A549 (cell line): ENCODE data around the gene ANKRD13C. TPM values are rescaled to one million over a fixed set of nuclear protein-coding genes. Genes with fewer than 3 reads are reported as not detected.

Experiments
- ATAC-seq, 2 experiments: fragments of 200-7000 bp in 1 of 2; fragments of >200 bp in 1 of 2; cut with Nextera tagmentation in 1 of 2; cut with Tn5 transposase in 1 of 2; 3 replicates each; pipeline versions ENCODE4 v1.8.0 to v1.9.1; 2018 to 2020; ENCODE audit warnings: mild to moderate bottlenecking in 1 of 2, moderate library complexity in 1 of 2
- CTCF ChIA-PET: fragments of 300-600 bp; sonication (Branson Sonifier 250); formaldehyde crosslinking; extraction: SDS; loops from one replicate; lab custom pipeline; 2021; ENCODE audit warnings: antibody characterized with exemption, inconsistent platforms; lab: Yijun Ruan, JAX
- POLR2A ChIA-PET: fragments of 350-600 bp; formaldehyde crosslinking; extraction: SDS; loops from one replicate; lab custom pipeline; 2021; ENCODE audit warnings: antibody characterized with exemption, inconsistent platforms; lab: Yijun Ruan, JAX
- DNase-seq, 2 experiments: peaks; one replicate each; pipeline versions ENCODE4 v3.0.0 to v3.0.0-alpha.2; 2011 to 2016; ENCODE audit warnings: low read depth in 1 of 2, low spot score in 1 of 2
- FAIRE-seq: peaks from 2 replicates; lab custom pipeline; 2011; peaks lifted over from hg19 to GRCh38; lab: Jason Lieb, UNC
- H3K27ac ChIP-seq, 2 experiments: fragments of >200 bp; sonication (Bioruptor Twin); formaldehyde crosslinking; 3 replicates each; pipeline ENCODE4 v1.5.1; 2016 to 2017
- H3K4me1 ChIP-seq: fragments of >200 bp; sonication (Bioruptor Twin); formaldehyde crosslinking; 3 replicates; pipeline ENCODE4 v1.6.1; 2016
- H3K4me2 ChIP-seq: fragments of >200 bp; sonication (Bioruptor Twin); formaldehyde crosslinking; 3 replicates; pipeline ENCODE4 v1.6.1; 2016
- H3K4me3 ChIP-seq: fragments of >200 bp; sonication (Bioruptor Twin); formaldehyde crosslinking; 3 replicates; pipeline ENCODE4 v1.5.1; 2016
- H3K9me3 ChIP-seq: fragments of >200 bp; sonication (Bioruptor Twin); formaldehyde crosslinking; 3 replicates; pipeline ENCODE4 v1.6.1; 2016
- BHLHE40 ChIP-seq: IDR thresholded peaks from 2 replicates; pipeline ENCODE4 v1.6.1; 2012; ENCODE audit warnings: low read depth, low read length, inconsistent platforms
- CBX2 ChIP-seq: fragments of 200-600 bp; sonication (generic); IDR thresholded peaks from 2 replicates; pipeline ENCODE4 v1.6.1; 2016; ENCODE audit warnings: low read depth, mild to moderate bottlenecking, borderline replicate concordance
- CHD2 ChIP-seq: fragments of 150-350 bp; IDR thresholded peaks from 2 replicates; pipeline ENCODE4 v1.6.1; 2014; ENCODE audit warnings: low read length; ENCODE audit not compliant: partially characterized antibody
- CHD4 ChIP-seq: fragments of 200-600 bp; sonication (generic); IDR thresholded peaks from 2 replicates; pipeline ENCODE4 v1.6.1; 2016; ENCODE audit warnings: antibody characterized with exemption, mild to moderate bottlenecking, borderline replicate concordance
- ESRRA ChIP-seq: fragments of 150-350 bp; IDR thresholded peaks from 2 replicates; pipeline ENCODE4 v1.6.1; 2014; ENCODE audit warnings: mild to moderate bottlenecking, low read length, borderline replicate concordance
- FOXS1 ChIP-seq: fragments of 250-450 bp; sonication (Bioruptor Pico); IDR thresholded peaks from 2 replicates; pipeline ENCODE4 v1.5.0; 2020; ENCODE audit warnings: mild to moderate bottlenecking, moderate library complexity
- HOXB5 ChIP-seq: fragments of 250-450 bp; sonication (Bioruptor Pico); IDR thresholded peaks from 2 replicates; pipeline ENCODE4 v1.5.0; 2020; ENCODE audit warnings: mild to moderate bottlenecking, moderate library complexity
- JUN ChIP-seq, 2 experiments: fragments of >200 bp; sonication (Bioruptor Twin); formaldehyde crosslinking; IDR thresholded peaks; 2 replicates in 1 of 2; 3 replicates in 1 of 2; pipeline ENCODE4 v1.6.1; 2016 to 2017
- MAFK ChIP-seq: fragments of 450-650 bp; IDR thresholded peaks from 2 replicates; pipeline ENCODE4 v1.6.1; 2014; ENCODE audit not compliant: partially characterized antibody
- NR3C1 ChIP-seq: fragments of >200 bp; sonication (Bioruptor Twin); formaldehyde crosslinking; IDR thresholded peaks from 3 replicates; pipeline ENCODE4 v1.6.1; 2017
- PHF8 ChIP-seq: fragments of 200-600 bp; sonication (generic); IDR thresholded peaks from 2 replicates; pipeline ENCODE4 v1.6.1; 2016; ENCODE audit warnings: low read depth, mild to moderate bottlenecking, antibody characterized with exemption, moderate library complexity, borderline replicate concordance
- SMC3 ChIP-seq: fragments of >200 bp; sonication (Bioruptor Twin); formaldehyde crosslinking; IDR thresholded peaks from 3 replicates; pipeline ENCODE4 v1.6.1; 2018; ENCODE audit warnings: inconsistent platforms
- TFCP2L1 ChIP-seq: fragments of 250-450 bp; sonication (Bioruptor Pico); IDR thresholded peaks from 2 replicates; pipeline ENCODE4 v1.5.0; 2021; ENCODE audit warnings: mild to moderate bottlenecking
- TP53 ChIP-seq: fragments of 250-450 bp; sonication (Bioruptor Pico); IDR thresholded peaks from 2 replicates; pipeline ENCODE4 v1.5.0; 2021; ENCODE audit warnings: mild to moderate bottlenecking, moderate library complexity
- ZFP36 ChIP-seq: fragments of 450-650 bp; IDR thresholded peaks from 2 replicates; pipeline ENCODE4 v1.6.1; 2014; ENCODE audit warnings: borderline replicate concordance; ENCODE audit not compliant: partially characterized antibody
- ZNF302 ChIP-seq: fragments of 250-450 bp; sonication (Bioruptor Pico); IDR thresholded peaks from 2 replicates; pipeline ENCODE4 v1.9.0; 2021; ENCODE audit warnings: inconsistent platforms, mild to moderate bottlenecking, moderate library complexity
- WGBS: methylation state at CpG from one replicate; pipeline ENCODE4 v1.1.6; 2017; ENCODE audit errors: missing lambda C conversion rate; 5-methylcytosine and 5-hydroxymethylcytosine counted together
- polyA plus RNA-seq, 4 experiments: library from polyadenylated mRNA; depleted of rRNA in 3 of 4; stranded (reverse); fragments of >200 nt; fragmentation: RNase III in 1 of 4; extraction: RNeasy Plus Mini Kit Qiagen cat#74134 plus additional on column Dnase treatment in 1 of 4; gene quantifications; 2 replicates in 3 of 4; 3 replicates in 1 of 4; pipeline ENCODE4 v1.2.3, GENCODE V29; 2011 to 2017
- TF ChIP-seq, protein P1 (sequence below): IDR thresholded peaks from 2 replicates; pipeline ENCODE4 v1.6.1; 2012
- TF ChIP-seq, protein P2 (sequence below): fragments of 250-450 bp; sonication (Bioruptor Pico); IDR thresholded peaks from 2 replicates; pipeline ENCODE4 v1.5.0; 2020; ENCODE audit warnings: low read depth, mild to moderate bottlenecking, moderate library complexity
- TF ChIP-seq, protein P3 (sequence below): fragments of >200 bp; sonication (Bioruptor Twin); formaldehyde crosslinking; IDR thresholded peaks from 3 replicates; pipeline ENCODE4 v1.5.1; 2016
- TF ChIP-seq, protein P4 (sequence below): fragments of >200 bp; sonication (Bioruptor Twin); formaldehyde crosslinking; IDR thresholded peaks from 3 replicates; pipeline ENCODE4 v1.6.1; 2016
- TF ChIP-seq, protein P5 (sequence below): fragments of 200-600 bp; sonication (generic); IDR thresholded peaks from 2 replicates; pipeline ENCODE4 v1.6.1; 2016; ENCODE audit warnings: antibody characterized with exemption, mild to moderate bottlenecking, moderate library complexity
- TF ChIP-seq, protein P6 (sequence below): fragments of 150-350 bp; IDR thresholded peaks from 2 replicates; pipeline ENCODE4 v1.6.1; 2014; ENCODE audit warnings: low read depth, mild to moderate bottlenecking, low read length

The ANKRD13C gene
- polyA plus RNA-seq, 2 of the 4 experiments (the other 2 are of a cell fraction) = 8.1 to 12.5 TPM

DNA sequence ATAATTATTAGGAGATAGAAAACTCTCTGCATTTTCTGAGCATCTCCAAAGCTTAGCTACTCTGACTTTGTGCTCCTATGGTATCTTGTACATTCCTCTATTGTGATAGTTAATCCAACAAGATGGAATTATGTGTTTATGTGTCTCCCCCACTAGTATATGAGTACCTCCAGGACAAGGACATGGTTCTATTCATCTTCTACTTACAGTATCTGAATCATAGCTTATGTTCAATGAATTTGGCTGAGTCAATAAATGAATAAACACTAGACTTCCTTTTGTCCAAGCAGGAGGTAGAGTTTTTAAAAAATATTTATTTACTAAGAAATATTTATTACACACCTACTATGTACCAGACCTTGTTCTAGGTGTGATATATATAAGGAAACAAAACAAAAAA is 38.1 kb upstream of the ANKRD13C start:
- Histone ChIP-seq H3K27ac (no peak overlapping the region), H3K4me3 (no peak overlapping the region), H3K9me3 (no peaks in the 10 kb centered on the region), H3K4me2 (no peak overlapping the region), H3K4me1 (no peaks in the 10 kb centered on the region)
- TF ChIP-seq JUN (IDR thresholded peaks at IDR 0.05) (no peak), CHD2 (no peak), ZNF302 (no peak), TFCP2L1 (CRISPR knock-in tag) (no peak), NR3C1 (no peak), PHF8 (no peak), ESRRA (no peak), MAFK (no peak), FOXS1 (CRISPR knock-in tag) (no peak), SMC3 (no peak), CBX2 (no peak), TP53 (CRISPR knock-in tag) (no peak)
- FAIRE-seq (no peak), ATAC-seq (no peak), DNase-seq (no peak)
- POLR2A ChIA-PET = no interaction called here
- CTCF ChIA-PET = no interaction called here

DNA sequence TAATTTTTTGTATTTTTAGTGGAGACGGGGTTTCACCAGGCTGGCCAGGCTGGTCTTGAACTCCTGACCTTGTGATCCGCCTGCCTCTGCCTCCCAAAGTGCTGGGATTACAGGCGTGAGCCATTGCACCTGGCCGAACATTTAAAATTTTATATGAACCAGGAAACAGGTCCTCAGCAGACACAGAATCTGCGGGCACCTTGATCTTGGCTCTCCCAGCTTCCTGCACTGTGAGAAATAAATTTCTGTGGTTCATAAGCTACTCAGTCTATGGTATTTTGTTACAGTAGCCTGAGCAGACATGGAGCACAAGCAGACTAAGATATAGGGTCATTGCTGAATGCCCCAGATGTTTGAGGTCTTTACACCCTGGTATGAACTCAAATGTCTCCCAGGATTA is 33.0 kb upstream of the ANKRD13C start:
- ChIA-PET POLR2A (interaction anchor here (1.0 kb wide), 1 partner anchor 23 kb away, joined by 3 read pairs; the partner anchor contains the start of gene CTH), CTCF (interaction anchor here (0.9 kb wide), 1 partner anchor 23 kb away, joined by 3 read pairs; the partner anchor contains the start of gene CTH)
- no peaks in the 10 kb centered on the region for H3K4me1 ChIP-seq
- no peaks in the 10 kb centered on the region for H3K9me3 ChIP-seq
- no peak for DNase-seq
- H3K4me3 ChIP-seq = no peak overlapping the region
- ATAC-seq = no peak
- FAIRE-seq = no peak
- WGBS = 61% methylated on average over 4 of the region's 5 CpGs
- TF ChIP-seq, protein P1, sequence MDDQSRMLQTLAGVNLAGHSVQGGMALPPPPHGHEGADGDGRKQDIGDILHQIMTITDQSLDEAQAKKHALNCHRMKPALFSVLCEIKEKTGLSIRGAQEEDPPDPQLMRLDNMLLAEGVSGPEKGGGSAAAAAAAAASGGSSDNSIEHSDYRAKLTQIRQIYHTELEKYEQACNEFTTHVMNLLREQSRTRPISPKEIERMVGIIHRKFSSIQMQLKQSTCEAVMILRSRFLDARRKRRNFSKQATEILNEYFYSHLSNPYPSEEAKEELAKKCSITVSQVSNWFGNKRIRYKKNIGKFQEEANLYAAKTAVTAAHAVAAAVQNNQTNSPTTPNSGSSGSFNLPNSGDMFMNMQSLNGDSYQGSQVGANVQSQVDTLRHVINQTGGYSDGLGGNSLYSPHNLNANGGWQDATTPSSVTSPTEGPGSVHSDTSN = no peak
- TF ChIP-seq, protein P2, sequence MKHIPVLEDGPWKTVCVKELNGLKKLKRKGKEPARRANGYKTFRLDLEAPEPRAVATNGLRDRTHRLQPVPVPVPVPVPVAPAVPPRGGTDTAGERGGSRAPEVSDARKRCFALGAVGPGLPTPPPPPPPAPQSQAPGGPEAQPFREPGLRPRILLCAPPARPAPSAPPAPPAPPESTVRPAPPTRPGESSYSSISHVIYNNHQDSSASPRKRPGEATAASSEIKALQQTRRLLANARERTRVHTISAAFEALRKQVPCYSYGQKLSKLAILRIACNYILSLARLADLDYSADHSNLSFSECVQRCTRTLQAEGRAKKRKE = no peak
- TF ChIP-seq, protein P3, sequence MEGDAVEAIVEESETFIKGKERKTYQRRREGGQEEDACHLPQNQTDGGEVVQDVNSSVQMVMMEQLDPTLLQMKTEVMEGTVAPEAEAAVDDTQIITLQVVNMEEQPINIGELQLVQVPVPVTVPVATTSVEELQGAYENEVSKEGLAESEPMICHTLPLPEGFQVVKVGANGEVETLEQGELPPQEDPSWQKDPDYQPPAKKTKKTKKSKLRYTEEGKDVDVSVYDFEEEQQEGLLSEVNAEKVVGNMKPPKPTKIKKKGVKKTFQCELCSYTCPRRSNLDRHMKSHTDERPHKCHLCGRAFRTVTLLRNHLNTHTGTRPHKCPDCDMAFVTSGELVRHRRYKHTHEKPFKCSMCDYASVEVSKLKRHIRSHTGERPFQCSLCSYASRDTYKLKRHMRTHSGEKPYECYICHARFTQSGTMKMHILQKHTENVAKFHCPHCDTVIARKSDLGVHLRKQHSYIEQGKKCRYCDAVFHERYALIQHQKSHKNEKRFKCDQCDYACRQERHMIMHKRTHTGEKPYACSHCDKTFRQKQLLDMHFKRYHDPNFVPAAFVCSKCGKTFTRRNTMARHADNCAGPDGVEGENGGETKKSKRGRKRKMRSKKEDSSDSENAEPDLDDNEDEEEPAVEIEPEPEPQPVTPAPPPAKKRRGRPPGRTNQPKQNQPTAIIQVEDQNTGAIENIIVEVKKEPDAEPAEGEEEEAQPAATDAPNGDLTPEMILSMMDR = no peak
- no peak for TF ChIP-seq MAFK
- no peak overlapping the region for H3K4me2 ChIP-seq
- H3K27ac ChIP-seq = no peak overlapping the region

DNA sequence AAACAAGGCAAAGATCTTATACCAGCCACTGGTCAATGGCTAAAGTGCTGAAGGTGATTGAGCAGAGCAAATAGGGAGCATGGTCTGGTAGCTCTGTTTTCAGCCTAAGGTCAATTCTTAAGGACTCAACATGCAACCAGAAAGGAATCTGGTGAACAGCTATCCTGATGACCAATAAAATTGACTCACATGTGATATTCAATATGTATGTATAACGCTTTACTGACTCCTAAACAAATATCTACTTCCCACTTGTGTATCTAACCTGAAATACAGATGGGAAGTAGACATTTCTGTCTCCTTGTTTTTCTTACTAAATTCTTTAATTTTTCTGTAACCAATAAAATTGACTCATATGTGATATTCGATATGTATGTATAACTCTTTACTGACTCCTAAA is 31.6 kb upstream of the ANKRD13C start:
- no peak for DNase-seq
- Histone ChIP-seq H3K9me3 (no peaks in the 10 kb centered on the region), H3K4me2 (no peak overlapping the region), H3K27ac (no peak overlapping the region), H3K4me3 (no peak overlapping the region), H3K4me1 (no peaks in the 10 kb centered on the region)
- no peak for TF ChIP-seq HOXB5
- ChIA-PET CTCF (no interaction called here), POLR2A (no interaction called here)
- FAIRE-seq = no peak
- ATAC-seq = no peak
- 62% methylated on average over 2 of the region's 2 CpGs for WGBS

DNA sequence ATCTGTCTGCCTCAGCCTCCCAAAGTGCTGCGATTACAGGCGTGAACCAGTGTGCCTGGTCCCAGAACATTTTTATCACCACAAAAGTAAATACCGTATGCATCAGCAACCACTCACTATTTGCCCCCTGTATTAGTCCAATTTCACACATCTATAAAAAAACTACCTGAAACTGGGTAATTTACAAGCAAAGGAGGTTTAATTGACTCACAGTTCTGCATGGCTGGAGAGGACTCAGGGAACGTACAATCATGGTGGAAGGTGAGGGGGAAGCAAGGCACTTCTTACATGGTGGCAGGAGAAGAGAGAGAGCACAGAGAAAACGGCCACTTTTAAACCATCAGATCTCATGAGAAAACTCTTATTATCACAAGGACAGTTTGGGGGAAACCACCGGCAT is 31.0 kb upstream of the ANKRD13C start:
- DNase-seq (no peak), FAIRE-seq (no peak), ATAC-seq (no peak)
- CTCF ChIA-PET = no interaction called here
- Histone ChIP-seq H3K9me3 (no peaks in the 10 kb centered on the region), H3K4me3 (no peak overlapping the region), H3K4me1 (no peaks in the 10 kb centered on the region), H3K27ac (no peak overlapping the region), H3K4me2 (no peak overlapping the region)
- WGBS = 67% methylated on average over 6 of the region's 6 CpGs
- POLR2A ChIA-PET = no interaction called here
- no peak for TF ChIP-seq BHLHE40
- TF ChIP-seq, protein P4, sequence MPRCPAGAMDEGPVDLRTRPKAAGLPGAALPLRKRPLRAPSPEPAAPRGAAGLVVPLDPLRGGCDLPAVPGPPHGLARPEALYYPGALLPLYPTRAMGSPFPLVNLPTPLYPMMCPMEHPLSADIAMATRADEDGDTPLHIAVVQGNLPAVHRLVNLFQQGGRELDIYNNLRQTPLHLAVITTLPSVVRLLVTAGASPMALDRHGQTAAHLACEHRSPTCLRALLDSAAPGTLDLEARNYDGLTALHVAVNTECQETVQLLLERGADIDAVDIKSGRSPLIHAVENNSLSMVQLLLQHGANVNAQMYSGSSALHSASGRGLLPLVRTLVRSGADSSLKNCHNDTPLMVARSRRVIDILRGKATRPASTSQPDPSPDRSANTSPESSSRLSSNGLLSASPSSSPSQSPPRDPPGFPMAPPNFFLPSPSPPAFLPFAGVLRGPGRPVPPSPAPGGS = no peak
- TF ChIP-seq CHD4 = no peak
- TF ChIP-seq, protein P5, sequence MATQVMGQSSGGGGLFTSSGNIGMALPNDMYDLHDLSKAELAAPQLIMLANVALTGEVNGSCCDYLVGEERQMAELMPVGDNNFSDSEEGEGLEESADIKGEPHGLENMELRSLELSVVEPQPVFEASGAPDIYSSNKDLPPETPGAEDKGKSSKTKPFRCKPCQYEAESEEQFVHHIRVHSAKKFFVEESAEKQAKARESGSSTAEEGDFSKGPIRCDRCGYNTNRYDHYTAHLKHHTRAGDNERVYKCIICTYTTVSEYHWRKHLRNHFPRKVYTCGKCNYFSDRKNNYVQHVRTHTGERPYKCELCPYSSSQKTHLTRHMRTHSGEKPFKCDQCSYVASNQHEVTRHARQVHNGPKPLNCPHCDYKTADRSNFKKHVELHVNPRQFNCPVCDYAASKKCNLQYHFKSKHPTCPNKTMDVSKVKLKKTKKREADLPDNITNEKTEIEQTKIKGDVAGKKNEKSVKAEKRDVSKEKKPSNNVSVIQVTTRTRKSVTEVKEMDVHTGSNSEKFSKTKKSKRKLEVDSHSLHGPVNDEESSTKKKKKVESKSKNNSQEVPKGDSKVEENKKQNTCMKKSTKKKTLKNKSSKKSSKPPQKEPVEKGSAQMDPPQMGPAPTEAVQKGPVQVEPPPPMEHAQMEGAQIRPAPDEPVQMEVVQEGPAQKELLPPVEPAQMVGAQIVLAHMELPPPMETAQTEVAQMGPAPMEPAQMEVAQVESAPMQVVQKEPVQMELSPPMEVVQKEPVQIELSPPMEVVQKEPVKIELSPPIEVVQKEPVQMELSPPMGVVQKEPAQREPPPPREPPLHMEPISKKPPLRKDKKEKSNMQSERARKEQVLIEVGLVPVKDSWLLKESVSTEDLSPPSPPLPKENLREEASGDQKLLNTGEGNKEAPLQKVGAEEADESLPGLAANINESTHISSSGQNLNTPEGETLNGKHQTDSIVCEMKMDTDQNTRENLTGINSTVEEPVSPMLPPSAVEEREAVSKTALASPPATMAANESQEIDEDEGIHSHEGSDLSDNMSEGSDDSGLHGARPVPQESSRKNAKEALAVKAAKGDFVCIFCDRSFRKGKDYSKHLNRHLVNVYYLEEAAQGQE = no peak
- TF ChIP-seq ZFP36 = no peak
- no peak for TF ChIP-seq FOXS1 (CRISPR knock-in tag)
- TF ChIP-seq, protein P6, sequence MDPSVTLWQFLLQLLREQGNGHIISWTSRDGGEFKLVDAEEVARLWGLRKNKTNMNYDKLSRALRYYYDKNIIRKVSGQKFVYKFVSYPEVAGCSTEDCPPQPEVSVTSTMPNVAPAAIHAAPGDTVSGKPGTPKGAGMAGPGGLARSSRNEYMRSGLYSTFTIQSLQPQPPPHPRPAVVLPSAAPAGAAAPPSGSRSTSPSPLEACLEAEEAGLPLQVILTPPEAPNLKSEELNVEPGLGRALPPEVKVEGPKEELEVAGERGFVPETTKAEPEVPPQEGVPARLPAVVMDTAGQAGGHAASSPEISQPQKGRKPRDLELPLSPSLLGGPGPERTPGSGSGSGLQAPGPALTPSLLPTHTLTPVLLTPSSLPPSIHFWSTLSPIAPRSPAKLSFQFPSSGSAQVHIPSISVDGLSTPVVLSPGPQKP = no peak
- TF ChIP-seq CBX2 = no peak
- no peak for TF ChIP-seq CHD2
